ENCODE results near the gene SMIM13.

The SMIM13 gene

DNA sequence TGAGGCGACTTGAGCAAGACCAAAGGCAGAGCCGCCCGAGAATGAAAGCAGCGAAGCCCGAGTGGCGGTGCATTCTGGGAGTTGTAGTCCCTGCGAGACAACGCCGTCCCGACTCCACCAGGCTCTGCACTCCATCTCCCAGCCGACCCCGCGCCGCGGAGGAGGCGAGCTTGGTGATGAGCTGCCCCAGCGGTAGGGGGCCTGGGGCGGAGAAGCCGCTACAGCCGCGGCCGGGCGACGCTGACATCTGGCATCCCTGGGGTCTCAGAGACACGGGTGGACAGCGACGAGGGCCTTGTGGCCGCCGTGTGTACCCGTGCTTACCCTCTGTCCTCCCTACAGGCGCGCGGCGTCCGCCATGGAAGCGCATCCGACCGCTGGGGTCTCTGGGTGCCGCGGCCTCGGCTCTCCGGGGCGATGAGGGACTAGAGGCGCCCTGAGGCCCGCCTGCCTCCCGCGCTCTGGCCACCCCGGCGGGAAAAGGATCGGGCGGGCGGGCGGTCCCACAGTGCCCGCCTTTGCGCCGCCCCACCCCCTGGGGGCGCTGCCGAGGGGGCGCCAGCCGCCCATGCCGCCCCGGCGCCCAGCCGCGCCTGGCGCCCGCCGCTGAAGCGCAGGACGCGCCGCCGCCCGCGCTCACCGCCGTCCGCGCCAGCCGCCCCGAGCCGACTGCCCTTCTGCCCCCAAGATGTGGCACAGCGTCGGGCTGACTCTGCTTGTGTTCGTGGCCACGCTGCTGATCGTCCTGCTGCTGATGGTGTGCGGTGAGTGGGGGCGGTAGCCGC lies at the start of gene SMIM13:
Gene SMIM13 (plus strand): TSS at position 209 of the 785 bp plus-strand sequence. CDS start 480 bp downstream, at position 689.
- peak; percentile 97 to 98 for DNase-seq (ENCODE audit: low read depth in 1 of 2, low spot score in 1 of 2)
- in situ Hi-C loops (cut with HindIII; ENCODE audit: low pct_unique_long_range_greater_than_20kb, low sequenced_read_pairs) = no loop called here
- TF ChIP-seq JUND (IDR thresholded peaks at IDR 0.05; ENCODE audit: low read depth) = no peak

DNA sequence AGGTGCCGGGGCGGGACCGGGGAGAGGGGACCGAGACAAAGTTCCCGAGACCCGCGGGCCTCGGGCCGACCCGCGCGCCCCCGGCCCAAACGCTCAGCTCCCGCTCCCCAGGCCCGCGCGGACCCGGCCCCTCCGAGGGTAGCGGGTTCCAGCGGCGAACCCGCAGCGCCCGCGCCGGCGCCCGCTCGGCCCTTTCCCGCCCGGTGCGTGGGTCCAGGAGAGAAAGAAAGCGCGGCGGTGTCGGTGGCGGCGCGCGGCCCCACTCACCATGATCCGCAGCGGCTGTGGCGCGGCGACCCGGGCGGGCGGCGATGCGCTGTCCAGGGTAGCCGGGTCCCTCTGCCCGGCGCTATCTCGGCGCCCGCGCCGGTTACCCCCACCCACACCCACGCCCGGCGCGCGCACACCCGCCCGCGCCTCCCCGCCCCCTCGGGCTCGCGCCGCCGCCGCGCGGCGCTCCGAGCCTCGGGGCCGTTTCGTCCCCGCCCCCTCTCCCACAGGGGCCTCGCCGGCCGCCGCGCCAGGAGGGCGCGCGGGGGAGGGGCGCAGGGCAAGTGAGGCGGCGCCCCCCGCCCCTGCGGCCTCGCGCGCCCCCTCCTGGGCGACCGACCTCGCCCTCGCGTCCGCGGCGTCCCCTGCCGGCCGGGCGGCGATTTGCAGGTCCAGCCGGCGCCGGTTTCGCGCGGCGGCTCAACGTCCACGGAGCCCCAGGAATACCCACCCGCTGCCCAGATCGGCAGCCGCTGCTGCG lies 49.5 kb upstream of the SMIM13 start, which contains the start of gene ELOVL2:
Gene ELOVL2 (minus strand): TSS at position 345 of the 751 bp plus-strand sequence. CDS start 75 bp downstream, at position 270.
- DNase-seq (ENCODE audit: low read depth in 1 of 2, low spot score in 1 of 2) = peak; percentile 60 to 63
- no peak for TF ChIP-seq JUND (IDR thresholded peaks at IDR 0.05; ENCODE audit: low read depth)
- in situ Hi-C loops (cut with HindIII; ENCODE audit: low pct_unique_long_range_greater_than_20kb, low sequenced_read_pairs) = no loop called here

- no peak for TF ChIP-seq JUND (IDR thresholded peaks at IDR 0.05; ENCODE audit: low read depth)
- in situ Hi-C loops (cut with HindIII; ENCODE audit: low pct_unique_long_range_greater_than_20kb, low sequenced_read_pairs) = no loop called here
- DNase-seq (ENCODE audit: low read depth in 1 of 2, low spot score in 1 of 2) = no peak
Observed at GRCh38 chr6:11044712-11045167, 48.9 kb upstream of the SMIM13 start.

DNA sequence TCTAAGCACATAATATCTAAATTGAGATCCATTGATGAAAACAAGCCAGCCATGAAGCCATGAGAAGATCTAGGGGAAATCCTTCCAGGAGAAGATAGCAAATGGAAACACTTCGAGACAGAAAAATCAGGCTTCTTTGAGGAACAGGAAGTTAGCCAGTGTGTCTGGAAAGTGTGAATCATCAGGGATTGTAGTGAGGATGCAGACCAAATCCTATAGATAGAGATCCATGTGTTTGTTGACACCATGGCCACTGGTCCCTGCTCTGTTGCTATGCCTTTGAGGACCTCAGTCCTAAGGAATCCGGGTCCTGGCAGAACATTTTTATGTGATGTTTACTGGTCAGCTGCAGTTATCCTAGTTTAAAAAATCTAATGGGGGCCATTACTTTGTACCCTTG lies 42.9 kb upstream of the SMIM13 start:
- no peak for TF ChIP-seq JUND (IDR thresholded peaks at IDR 0.05; ENCODE audit: low read depth)
- no peak for DNase-seq (ENCODE audit: low read depth in 1 of 2, low spot score in 1 of 2)
- in situ Hi-C loops (cut with HindIII; ENCODE audit: low pct_unique_long_range_greater_than_20kb, low sequenced_read_pairs) = no loop called here

DNA sequence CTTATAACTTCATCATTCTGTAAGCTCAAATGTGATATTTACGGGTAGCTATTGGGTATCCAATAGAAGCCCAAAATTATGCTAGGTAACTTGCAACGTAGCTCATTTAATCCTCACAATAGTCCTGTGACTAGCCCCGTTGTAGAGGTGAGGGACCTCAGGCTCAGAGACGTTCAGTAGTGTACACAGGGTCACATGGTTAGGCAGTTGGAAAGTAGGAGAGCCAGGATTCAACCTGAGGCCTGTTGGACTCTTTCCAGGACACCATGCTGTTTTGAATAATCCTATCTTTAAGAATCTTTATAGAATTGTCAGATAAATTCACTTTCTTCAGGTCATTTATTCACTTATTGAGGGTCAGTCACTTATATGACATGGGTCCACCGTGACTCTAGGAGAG lies 40.3 kb upstream of the SMIM13 start:
- DNase-seq (ENCODE audit: low read depth in 1 of 2, low spot score in 1 of 2) = peak in 1 of 2 experiments; percentile 65
- no peak for TF ChIP-seq JUND (IDR thresholded peaks at IDR 0.05; ENCODE audit: low read depth)
- in situ Hi-C loops (cut with HindIII; ENCODE audit: low pct_unique_long_range_greater_than_20kb, low sequenced_read_pairs) = no loop called here

DNA sequence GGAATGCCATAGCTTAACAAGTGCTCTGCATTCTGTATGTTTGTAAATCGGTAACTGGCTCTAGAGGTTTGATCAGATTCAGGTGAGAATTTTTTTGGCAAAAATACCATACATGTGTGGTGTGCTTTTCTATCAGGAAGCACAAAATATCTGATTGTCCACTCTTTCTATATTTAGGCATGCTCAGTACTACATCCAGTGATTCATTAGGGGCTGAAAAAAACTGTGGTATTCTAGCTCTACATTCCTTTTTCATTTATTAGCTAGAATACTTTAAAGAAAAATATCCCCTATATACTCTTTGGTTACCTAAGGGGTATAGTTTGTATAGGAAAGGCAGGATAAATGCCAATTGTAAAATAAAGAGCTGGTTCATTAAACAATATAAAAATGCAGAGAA lies 38.9 kb upstream of the SMIM13 start:
- in situ Hi-C loops (cut with HindIII; ENCODE audit: low pct_unique_long_range_greater_than_20kb, low sequenced_read_pairs) = no loop called here
- TF ChIP-seq JUND (IDR thresholded peaks at IDR 0.05; ENCODE audit: low read depth) = no peak
- no peak for DNase-seq (ENCODE audit: low read depth in 1 of 2, low spot score in 1 of 2)

DNA sequence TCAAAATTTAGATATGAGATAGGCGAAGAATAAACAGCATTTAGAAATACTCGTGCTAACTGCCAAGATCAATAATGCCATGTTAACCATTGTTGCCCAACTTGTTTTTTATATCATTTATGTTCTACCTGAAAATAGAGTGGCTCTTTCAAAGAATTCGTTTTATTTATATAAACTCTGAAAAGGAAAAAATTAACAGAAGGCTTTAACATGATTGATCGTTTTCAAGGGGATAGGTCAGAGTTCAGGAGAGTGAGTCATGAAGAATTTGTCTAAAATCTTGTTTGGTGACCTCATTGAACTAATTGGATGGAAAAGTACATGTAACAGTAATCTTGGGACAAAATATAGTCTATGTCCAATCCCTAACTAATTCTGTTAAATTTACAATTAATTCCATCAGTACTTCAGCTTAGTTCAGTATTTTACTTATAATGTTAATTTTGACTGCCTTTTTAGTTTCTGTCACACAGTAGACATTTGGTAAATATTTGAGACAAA lies 38.5 kb upstream of the SMIM13 start:
- no peak for TF ChIP-seq JUND (IDR thresholded peaks at IDR 0.05; ENCODE audit: low read depth)
- in situ Hi-C loops (cut with HindIII; ENCODE audit: low pct_unique_long_range_greater_than_20kb, low sequenced_read_pairs) = no loop called here
- no peak for DNase-seq (ENCODE audit: low read depth in 1 of 2, low spot score in 1 of 2)

GRCh38 chr6:11056871-11057270 lies 36.8 kb upstream of the SMIM13 start:
- in situ Hi-C loops (cut with HindIII; ENCODE audit: low pct_unique_long_range_greater_than_20kb, low sequenced_read_pairs) = no loop called here
- no peak for TF ChIP-seq JUND (IDR thresholded peaks at IDR 0.05; ENCODE audit: low read depth)

DNA sequence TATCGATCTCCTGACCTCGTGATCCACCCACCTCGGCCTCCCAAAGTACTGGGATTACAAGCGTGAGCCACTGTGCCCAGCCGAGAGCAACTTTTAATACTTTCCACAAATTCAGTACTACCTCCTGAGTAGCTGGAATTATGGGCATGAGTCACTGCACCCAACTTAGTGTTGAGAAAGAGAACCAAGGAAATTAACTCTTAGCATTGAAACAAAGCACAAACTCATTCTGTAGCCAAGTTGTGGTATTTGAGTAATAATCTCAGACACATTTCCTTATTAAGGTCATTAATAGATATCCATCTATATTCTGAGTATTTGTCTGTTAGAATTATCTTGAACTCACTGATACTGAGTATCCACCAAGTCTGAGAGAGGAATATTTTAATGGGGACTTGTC lies 35.2 kb upstream of the SMIM13 start:
- in situ Hi-C loops (cut with HindIII; ENCODE audit: low pct_unique_long_range_greater_than_20kb, low sequenced_read_pairs) = no loop called here
- no peak for TF ChIP-seq JUND (IDR thresholded peaks at IDR 0.05; ENCODE audit: low read depth)
- DNase-seq (ENCODE audit: low read depth in 1 of 2, low spot score in 1 of 2) = no peak

More at GRCh38 chr6:11056871-11057270, 36.8 kb upstream of the SMIM13 start:
- DNase-seq (ENCODE audit: low read depth in 1 of 2, low spot score in 1 of 2) = no peak

DNA sequence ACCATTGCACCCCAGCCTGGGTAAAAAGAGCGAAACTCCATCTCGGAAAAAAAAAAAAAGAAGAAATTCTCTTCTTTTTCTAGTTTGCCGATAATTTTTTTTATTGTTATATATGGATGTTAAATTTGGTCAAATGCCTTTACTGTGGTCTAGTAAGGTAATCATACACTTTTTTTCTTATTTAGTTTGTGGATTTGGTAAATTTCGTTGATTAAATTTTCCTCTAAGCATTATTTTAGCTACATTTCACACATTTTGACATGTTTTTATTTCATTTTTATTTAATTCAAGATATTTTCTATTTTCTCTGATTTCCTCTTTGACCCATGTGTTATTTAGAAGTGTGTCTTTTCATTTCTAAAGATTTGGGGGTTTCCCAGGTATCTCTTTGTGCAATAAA lies 31.6 kb upstream of the SMIM13 start:
- no peak for TF ChIP-seq JUND (IDR thresholded peaks at IDR 0.05; ENCODE audit: low read depth)
- no peak for DNase-seq (ENCODE audit: low read depth in 1 of 2, low spot score in 1 of 2)
- in situ Hi-C loops (cut with HindIII; ENCODE audit: low pct_unique_long_range_greater_than_20kb, low sequenced_read_pairs) = no loop called here

DNA sequence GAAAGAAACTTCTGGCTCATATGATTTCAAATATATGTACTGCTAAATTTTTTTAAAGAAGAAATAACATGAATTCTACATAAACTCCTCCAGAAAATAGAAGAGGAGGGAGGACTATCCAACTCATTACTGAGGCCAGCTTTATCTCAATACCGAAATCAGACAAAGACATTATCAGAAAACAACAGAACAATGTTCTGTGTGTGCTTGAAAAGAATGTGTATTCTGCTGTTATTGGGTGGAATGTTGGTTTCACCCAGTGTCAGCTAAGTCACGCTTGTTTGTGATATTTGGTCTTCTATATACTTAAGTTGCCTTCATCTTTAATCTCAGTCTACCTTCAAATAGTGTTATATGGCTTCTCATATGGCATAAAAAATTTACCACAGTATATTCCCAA lies 30.9 kb upstream of the SMIM13 start:
- TF ChIP-seq JUND (IDR thresholded peaks at IDR 0.05; ENCODE audit: low read depth) = no peak
- in situ Hi-C loops (cut with HindIII; ENCODE audit: low pct_unique_long_range_greater_than_20kb, low sequenced_read_pairs) = no loop called here
- no peak for DNase-seq (ENCODE audit: low read depth in 1 of 2, low spot score in 1 of 2)

DNA sequence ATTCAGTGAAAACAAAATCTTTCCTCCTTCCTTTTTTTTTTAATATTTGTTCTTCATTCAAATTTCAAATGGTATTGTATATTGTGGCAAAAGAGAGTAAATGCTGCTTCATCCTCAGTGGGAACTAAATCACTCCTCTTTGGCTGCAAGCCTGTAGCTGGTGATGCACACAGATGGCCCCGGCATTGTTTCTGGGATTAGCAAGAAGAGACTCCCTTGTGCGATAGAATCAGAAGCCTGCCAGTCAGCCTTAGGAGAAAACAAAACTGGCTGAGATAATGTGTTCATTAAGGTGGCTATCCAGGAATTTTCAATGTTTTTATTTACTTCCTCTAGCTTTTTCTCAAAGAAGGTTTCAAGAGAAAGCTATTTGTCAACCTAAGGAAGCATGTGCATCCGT lies 28.8 kb upstream of the SMIM13 start:
- DNase-seq (ENCODE audit: low read depth in 1 of 2, low spot score in 1 of 2) = no peak
- in situ Hi-C loops (cut with HindIII; ENCODE audit: low pct_unique_long_range_greater_than_20kb, low sequenced_read_pairs) = no loop called here
- no peak for TF ChIP-seq JUND (IDR thresholded peaks at IDR 0.05; ENCODE audit: low read depth)
